Brain microvascular endothelial cell (primary cell): ENCODE measurements around the gene SMIM11.
"Not testable (repeated sequence)": the region's sequence is repeated elsewhere in the genome, so short reads cannot be mapped to it uniquely, and the experiment has no call there.

ENCODE experiments used
- DNase-seq: peaks from one replicate; pipeline ENCODE4 v3.0.0-alpha.2; 2020
- H3K27ac ChIP-seq: fragments of 250-450 bp; sonication (Bioruptor Pico); 2 replicates; pipeline ENCODE4 v1.5.1; 2020; ENCODE audit warnings: mild to moderate bottlenecking, moderate library complexity
- H3K27me3 ChIP-seq: fragments of 250-450 bp; sonication (Bioruptor Pico); replicated peaks from 2 replicates; pipeline ENCODE4 v1.5.1; 2020; ENCODE audit warnings: mild to moderate bottlenecking
- H3K36me3 ChIP-seq: fragments of 250-450 bp; sonication (Bioruptor Pico); replicated peaks from 2 replicates; pipeline ENCODE4 v1.5.1; 2020; ENCODE audit warnings: mild to moderate bottlenecking
- H3K4me3 ChIP-seq: 2 replicates; pipeline ENCODE4 v1.5.1; 2011; ENCODE audit warnings: low read depth, mild to moderate bottlenecking, control low read depth, low read length, moderate library complexity
- CTCF ChIP-seq: IDR thresholded peaks from 2 replicates; pipeline ENCODE4 v1.5.1; 2011; ENCODE audit warnings: low read depth, mild to moderate bottlenecking, moderate library complexity, low read length, control low read depth, inconsistent platforms; ENCODE audit errors: missing control alignments
- in situ Hi-C: cut with HindIII; loops from 2 replicates; pipeline ENCODE4 v1.10.0; 2017; ENCODE audit warnings: low sequenced_read_pairs, low pct_ligation_motif_present

The SMIM11 gene

GRCh38 chr21:34374940-34375618 is at the start of gene SMIM11:
Gene SMIM11 (plus strand): TSS chr21:34375507. CDS start chr21:34379505, 3,998 bp downstream.
- H3K36me3 ChIP-seq, H3K4me3 ChIP-seq, H3K27me3 ChIP-seq, DNase-seq, H3K27ac ChIP-seq, in situ Hi-C loops: not testable (repeated sequence)

GRCh38 chr21:34330055-34330454 is 45.3 kb upstream of the SMIM11 start:
- in situ Hi-C loops = no loop called here
- TF ChIP-seq CTCF = no peak
- Histone ChIP-seq H3K4me3 (no peak overlapping the region), H3K36me3 (no peaks in the 10 kb centered on the region), H3K27ac (no peak overlapping the region), H3K27me3 (no peaks in the 10 kb centered on the region)
- DNase-seq = no peak

- Histone ChIP-seq H3K4me3 (no peak overlapping the region), H3K36me3 (no peaks in the 10 kb centered on the region), H3K27ac (no peak overlapping the region), H3K27me3 (no peaks in the 10 kb centered on the region)
- DNase-seq = no peak
- TF ChIP-seq CTCF = no peak
- in situ Hi-C loops = no loop called here
Observed at GRCh38 chr21:34331726-34332125, 43.6 kb upstream of the SMIM11 start.

- H3K36me3 ChIP-seq = no peaks in the 10 kb centered on the region
- TF ChIP-seq CTCF = no peak
- in situ Hi-C loops = no loop called here
- H3K27me3 ChIP-seq = no peaks in the 10 kb centered on the region
- no peak overlapping the region for H3K27ac ChIP-seq
- no peak overlapping the region for H3K4me3 ChIP-seq
- DNase-seq = no peak
Observed at GRCh38 chr21:34332347-34332746, 43.0 kb upstream of the SMIM11 start.

GRCh38 chr21:34333121-34333739 is 42.1 kb upstream of the SMIM11 start:
- DNase-seq = peak; percentile 76

More at GRCh38 chr21:34333121-34333739, 42.1 kb upstream of the SMIM11 start:
- Histone ChIP-seq H3K27me3 (no peaks in the 10 kb centered on the region), H3K36me3 (no peaks in the 10 kb centered on the region), H3K27ac (no peak overlapping the region), H3K4me3 (no peak overlapping the region)
- in situ Hi-C loops = no loop called here
- TF ChIP-seq CTCF = no peak
